ENCODE measurements around the gene KIF26B.
"Not testable (repeated sequence)": the region's sequence is repeated elsewhere in the genome, so short reads cannot be mapped to it uniquely, and the experiment has no call there.

Gene KIF26B

GRCh38 chr1:245671966-245672767 lies 517.4 kb downstream of the KIF26B start:
- DNase-seq: no peak

DNA sequence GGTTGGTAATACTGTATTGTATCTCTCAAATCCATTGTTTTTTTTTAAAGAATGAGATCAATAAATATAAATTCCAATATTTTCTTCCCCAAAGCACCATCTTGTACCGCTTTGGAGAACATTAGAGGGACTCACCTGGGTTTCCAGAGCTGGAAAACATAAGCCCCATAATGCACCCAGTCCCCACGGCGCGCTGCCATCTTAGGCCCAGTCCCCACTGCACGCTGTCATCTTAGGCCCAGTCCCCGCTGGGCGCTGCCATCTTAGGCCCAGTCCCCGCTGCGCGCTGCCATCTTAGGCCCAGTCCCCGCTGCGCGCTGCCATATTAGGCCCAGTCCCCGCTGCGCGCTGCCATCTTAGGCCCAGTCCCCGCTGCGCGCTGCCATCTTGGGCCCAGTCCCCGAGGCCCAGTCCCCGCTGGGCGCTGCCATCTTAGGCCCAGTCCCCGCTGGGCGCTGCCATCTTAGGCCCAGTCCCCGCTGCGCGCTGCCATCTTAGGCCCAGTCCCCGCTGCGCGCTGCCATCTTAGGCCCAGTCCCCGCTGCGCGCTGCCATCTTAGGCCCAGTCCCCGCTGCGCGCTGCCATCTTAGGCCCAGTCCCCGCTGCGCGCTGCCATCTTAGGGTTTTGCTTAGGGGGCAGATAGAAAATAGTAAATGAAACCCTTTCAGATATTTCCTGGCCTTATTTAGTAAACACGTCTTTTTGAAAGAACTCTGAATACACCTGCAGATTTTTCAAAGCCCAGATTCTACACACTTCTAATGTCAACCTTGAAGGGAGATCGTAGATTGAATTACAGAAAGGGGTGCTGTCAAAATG lies 518.3 kb downstream of the KIF26B start:
- DNase-seq: not testable (repeated sequence)

- no peak for DNase-seq
Measured at GRCh38 chr1:245673881-245674414, 519.2 kb downstream of the KIF26B start.

DNA sequence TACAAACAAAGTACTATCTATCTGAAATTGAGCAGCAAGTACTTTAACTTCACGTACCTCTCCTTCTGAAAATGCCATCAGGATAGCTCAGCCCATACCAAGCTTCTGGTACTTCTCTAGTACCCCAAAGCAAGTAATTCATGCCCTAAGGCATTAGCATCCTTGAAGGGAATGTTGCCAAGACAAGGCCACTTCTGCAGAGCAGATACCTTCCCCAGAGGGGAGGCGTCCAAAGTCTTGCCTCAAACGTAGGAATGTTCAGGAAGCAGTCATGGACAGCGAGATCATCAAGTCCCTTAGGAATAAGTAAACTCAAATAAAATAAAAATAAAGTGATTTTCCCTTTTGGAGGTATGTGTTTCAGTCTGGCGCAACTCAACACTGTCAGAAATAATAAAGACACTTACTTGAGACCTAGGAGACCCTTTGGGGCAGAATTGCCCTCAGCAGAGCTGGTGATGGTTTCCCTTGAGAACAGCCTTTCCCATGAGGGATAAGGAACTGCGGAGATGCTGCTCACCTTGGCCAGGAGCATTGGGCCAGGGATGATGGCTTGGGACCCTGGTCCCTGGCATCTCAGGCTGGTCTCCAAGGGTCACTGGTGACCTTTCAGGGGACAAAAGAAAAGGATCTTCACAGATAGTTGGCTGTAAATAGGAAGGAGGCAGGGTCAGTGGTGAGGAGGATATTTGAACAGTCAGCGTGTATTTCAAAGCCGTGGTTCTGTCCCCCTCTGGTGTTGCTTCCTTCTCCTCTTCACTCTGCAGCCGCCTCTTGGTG lies 522.9 kb downstream of the KIF26B start:
- no peak for DNase-seq

DNA sequence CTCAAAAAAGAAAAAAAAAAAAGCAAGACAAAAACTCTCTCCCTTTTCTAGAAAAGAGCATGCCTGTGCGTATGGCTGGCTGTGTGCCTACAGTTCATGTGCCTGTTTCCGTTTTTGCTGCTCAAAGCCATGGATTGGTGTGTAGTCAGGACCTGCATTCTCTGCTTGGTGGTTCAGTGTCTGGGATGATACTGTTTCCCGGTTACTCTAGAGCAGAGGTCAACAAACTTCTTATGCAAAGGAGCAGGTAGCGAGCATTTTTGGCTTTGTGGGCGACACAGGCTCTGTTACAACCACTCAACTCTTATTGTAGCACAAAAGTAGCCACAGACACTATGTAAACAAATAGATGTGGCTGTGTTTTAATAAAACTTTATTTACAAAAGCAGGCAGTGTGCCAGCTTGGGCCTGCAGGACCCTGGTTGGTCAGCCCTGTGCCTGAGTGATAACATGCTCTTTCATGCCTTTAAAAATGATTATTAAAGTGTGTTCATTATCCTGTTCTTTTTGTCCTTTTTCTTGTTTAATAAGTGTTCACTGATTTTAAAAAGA lies 524.2 kb downstream of the KIF26B start:
- DNase-seq: no peak

GRCh38 chr1:245679821-245680780 lies 525.3 kb downstream of the KIF26B start:
- no peak for DNase-seq

DNA sequence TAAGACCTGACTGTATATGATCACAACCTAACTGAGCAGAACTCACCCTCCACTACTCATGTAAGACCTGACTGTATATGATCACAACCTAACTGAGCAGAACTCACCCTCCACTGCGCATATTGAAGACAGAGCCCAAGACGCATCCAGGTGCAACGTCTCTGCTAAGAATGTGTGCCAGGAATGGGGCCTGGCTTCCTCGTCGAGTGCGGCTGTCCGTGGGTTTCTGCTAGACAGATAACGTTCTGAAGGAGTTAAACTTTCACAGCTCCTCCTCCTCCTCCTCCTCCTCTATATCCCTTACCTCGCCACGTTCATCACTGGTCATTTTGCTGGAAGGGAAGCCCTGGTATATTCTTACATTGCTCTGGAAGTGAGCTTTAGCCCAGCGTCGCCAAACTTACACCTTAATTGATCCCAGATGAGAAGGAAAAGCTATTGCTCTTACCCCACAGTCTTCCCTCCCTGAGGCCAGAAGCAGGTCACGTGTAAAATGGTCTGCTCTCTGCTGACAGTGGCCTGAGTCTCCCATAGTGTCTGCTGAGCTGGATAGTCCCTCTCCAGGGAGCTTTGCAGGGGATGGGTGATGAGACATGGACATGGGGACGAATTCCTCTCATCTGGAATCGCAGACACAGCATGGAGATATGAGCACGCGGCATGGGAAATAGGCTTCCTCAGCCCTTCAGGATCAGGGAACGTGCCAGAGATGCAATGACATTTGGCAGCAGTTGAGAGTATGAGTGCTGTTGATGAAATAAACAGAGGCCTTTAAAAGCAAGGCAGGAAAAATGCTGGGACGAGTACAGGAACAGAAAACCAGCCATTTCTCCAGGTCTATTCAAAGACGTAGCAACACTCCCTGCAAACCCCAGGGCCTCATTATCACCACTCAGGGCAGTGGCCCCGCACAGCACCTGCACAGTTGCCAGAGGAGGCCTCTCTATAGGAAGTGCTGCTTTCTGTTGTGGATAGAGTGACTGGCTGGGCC lies 528.1 kb downstream of the KIF26B start:
- no peak for DNase-seq

- no peak for DNase-seq
Measured at GRCh38 chr1:245683676-245684075, 528.9 kb downstream of the KIF26B start.

DNA sequence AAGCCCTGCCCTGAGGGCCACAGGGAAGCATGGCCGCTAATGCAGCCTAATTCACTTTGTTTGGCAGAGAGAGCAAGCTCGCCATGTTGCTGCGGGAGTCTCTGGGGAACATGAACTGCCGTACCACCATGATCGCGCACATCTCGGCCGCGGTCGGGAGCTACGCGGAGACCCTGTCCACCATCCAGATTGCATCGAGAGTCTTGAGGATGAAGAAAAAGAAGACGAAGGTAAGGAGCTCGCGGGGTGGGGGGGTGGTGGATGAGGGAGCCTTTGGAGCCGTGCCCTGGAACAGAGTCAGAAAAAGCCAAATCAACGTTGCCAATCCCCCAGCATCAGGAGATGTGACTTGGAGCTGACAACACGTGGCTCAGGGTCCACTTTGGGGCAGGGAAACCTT lies 529.4 kb downstream of the KIF26B start:
- DNase-seq: no peak

DNA sequence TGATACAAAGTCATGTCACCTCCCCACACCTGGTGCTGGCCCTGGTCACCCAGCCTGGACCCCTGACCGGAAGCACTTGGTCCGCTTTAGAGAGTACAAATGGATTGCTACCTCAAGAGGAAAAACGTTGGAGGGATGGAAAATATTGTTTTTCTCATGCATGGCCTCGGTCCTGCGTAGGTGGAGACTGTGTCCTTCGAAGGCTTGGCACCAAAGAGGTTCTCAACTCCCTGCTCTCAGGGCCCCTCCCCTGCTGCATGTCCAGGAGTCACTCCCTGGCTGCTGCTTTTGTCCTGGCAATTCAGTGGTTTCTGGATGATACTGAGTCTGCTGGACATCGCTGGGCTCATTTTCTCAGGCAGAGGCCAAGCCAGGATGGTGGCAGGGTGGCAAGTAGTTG lies 529.8 kb downstream of the KIF26B start:
- no peak for DNase-seq

- DNase-seq: no peak
Measured at GRCh38 chr1:245685111-245685810, 530.5 kb downstream of the KIF26B start.

- no peak for DNase-seq
Measured at GRCh38 chr1:245686006-245686405, 531.2 kb downstream of the KIF26B start.

DNA sequence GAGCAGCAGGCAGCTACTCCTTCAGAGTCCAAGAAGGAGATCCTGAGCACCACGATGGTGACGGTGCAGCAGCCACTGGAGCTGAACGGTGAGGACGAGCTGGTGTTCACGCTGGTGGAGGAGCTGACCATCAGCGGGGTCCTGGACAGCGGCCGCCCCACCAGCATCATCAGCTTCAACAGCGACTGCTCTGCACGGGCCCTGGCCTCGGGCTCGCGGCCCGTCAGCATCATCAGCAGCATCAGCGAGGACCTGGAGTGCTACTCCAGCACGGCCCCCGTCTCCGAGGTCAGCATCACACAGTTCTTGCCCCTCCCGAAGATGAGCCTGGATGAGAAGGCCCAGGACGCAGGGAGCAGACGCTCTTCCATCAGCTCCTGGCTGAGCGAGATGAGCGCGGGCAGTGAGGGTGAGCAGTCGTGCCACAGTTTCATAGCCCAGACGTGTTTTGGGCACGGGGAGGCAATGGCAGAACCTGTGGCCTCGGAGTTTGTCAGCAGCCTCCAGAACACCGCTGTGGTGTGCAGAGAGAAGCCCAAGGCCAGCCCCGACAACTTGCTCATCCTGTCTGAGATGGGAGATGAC lies 531.8 kb downstream of the KIF26B start:
- no peak for DNase-seq

- no peak for DNase-seq
Measured at GRCh38 chr1:245687152-245687635, 532.4 kb downstream of the KIF26B start.

GRCh38 chr1:245687636-245688535 lies 533.1 kb downstream of the KIF26B start:
- DNase-seq: no peak

DNA sequence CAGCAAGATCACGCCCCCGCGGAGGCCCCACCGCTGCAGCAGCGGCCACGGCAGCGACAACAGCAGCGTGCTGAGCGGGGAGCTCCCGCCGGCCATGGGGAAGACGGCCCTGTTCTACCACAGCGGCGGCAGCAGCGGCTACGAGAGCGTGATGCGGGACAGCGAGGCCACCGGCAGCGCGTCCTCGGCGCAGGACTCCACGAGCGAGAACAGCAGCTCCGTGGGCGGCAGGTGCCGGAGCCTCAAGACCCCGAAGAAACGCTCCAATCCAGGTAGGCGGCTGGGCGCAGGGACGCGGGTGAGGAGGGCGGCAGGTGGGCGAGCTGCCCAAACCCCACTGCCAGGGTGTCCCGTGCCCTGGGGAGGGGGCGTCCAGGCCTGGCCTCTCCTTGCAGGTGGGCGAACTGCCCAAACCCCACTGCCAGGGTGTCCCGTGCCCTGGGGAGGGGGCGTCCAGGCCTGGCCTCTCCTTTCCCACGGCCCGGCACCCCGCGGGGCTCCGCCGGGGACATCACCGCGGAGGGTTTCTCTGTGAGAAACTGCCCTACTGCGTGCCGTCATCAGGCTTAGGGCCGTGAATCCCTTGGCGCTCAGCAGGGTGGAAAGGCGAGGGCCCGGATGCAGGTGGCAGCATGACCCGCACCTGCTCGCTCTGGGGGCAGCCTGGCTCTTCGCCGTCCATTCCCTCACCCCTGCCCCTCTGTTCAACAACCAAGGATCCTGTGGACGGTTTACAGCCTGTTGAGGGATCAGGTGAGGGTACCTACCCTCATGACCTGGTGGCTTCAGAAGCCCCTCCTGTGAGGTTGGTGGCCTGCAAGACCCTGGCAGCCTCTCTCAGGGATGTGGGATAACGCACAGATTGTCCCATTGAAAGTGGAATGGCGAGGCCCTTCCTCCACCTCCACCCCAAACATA lies 534.0 kb downstream of the KIF26B start:
- no peak for DNase-seq
